C4-2B (cell line): ENCODE measurements around the gene KRTAP21-3.

Experiments used
- CTCF ChIP-seq: fragments of 450-650 bp; conservative IDR thresholded peaks from 2 replicates; pipeline ENCODE4 v1.5.1; 2017; ENCODE audit warnings: mild to moderate bottlenecking
- ZFX ChIP-seq: fragments of 450-650 bp; IDR thresholded peaks from 2 replicates; pipeline ENCODE4 v1.6.1; 2017

GRCh38 chr21:30672985-30673650 is 45.5 kb downstream of the KRTAP21-3 start:
- TF ChIP-seq CTCF (no peak), ZFX (no peak)
